Right lobe of liver (tissue), 6 donors: ENCODE results near the gene IL13RA1. TPM values are rescaled to one million over a fixed set of nuclear protein-coding genes. Genes with fewer than 3 reads are reported as not detected.

ENCODE experiments used
- ATAC-seq, 4 donors: fragments of 200-7000 bp; cut with Tn5 transposase; one replicate each; pipeline ENCODE4 v1.9.1; 2020; ENCODE audit warnings: mild to moderate bottlenecking in 4 of 4, moderate library complexity in 4 of 4
- DNase-seq, 3 donors: peaks; one replicate each; pipeline ENCODE4 v3.0.0-alpha.2; 2020
- H3K27ac ChIP-seq, 3 donors: fragments of 200-600 bp; one replicate each; pipeline ENCODE4 v1.8.0; 2022
- H3K27me3 ChIP-seq, 2 donors: fragments of 200-600 bp; one replicate each; pipeline ENCODE4 v1.8.0; 2022
- H3K36me3 ChIP-seq, 4 donors: fragments of 200-600 bp; sonication (generic) in 1 of 4; one replicate each; pipeline versions ENCODE4 v1.5.1 to v1.8.0; 2017 to 2022; ENCODE audit warnings: control low read depth in 1 of 4
- H3K4me1 ChIP-seq, 4 donors: fragments of 200-600 bp; sonication (generic) in 1 of 4; one replicate each; pipeline versions ENCODE4 v1.5.1 to v1.8.0; 2017 to 2022; ENCODE audit warnings: control low read depth in 1 of 4
- H3K4me3 ChIP-seq, 3 donors: fragments of 200-600 bp; one replicate each; pipeline ENCODE4 v1.8.0; 2022
- H3K9me3 ChIP-seq, 4 donors: fragments of 200-600 bp; sonication (generic) in 1 of 4; one replicate each; pipeline versions ENCODE4 v1.5.1 to v1.8.0; 2017 to 2022; ENCODE audit warnings: control low read depth in 1 of 4
- POLR2A ChIP-seq: fragments of 450-650 bp; IDR thresholded peaks from one replicate; pipeline ENCODE4 v1.6.1; 2017; ENCODE audit warnings: antibody characterized with exemption, mild to moderate bottlenecking
- WGBS: methylation state at CpG from one replicate; pipeline ENCODE4 v1.1.6; 2018; ENCODE audit warnings: low coverage, low lambda C conversion rate; ENCODE audit not compliant: insufficient coverage; ENCODE audit errors: missing lambda C conversion rate; 5-methylcytosine and 5-hydroxymethylcytosine counted together
- intact Hi-C, 2 donors: fragments of 100-400 bp; cut with DNase I; formaldehyde crosslinking; loops; one replicate each; pipeline versions ENCODE4 v1.11.2 to v1.14.1; 2022
- total RNA-seq, 6 experiments: library from RNA; depleted of rRNA in 2 of 6; stranded (reverse); fragments of >200 nt in 2 of 6; fragmentation: NEBNext Ultra II Directional in 3 of 6; extraction: Animal tissue kit (Norgen Biotek cat#: 25700) in 3 of 6; gene quantifications; one replicate each; pipeline versions ENCODE4 v1.1.0 to v1.2.4, GENCODE V29; 2016 to 2023
- TF ChIP-seq, protein P1 (sequence below), 4 donors: fragments of 200-600 bp in 3 of 4; fragments of 450-650 bp in 1 of 4; IDR thresholded peaks; one replicate each; pipeline versions ENCODE4 v1.5.1 to v1.8.0; 2016 to 2022; ENCODE audit warnings: antibody characterized with exemption in 4 of 4, mild to moderate bottlenecking in 2 of 4
- donor health status: DM: no; HTN: yes; CAD: no.
- donor health status: DM: no; HTN: no; CAD: no.
- donor health status: DM: no; HTN: no; CAD: no.
- donor health status: DM: no; HTN: yes; CAD: no.
- donor health status: DM: no; HTN: yes; CAD: no.

The IL13RA1 gene
- total RNA-seq, 6 experiments from 2014 or later: 54.6 to 115 (median 74.7) TPM

- peaks cover 0 to 5% (median 0%) of the 10 kb centered on the region in 4 donors for H3K4me1 ChIP-seq
- WGBS: 54% methylated on average over 4 of the region's 4 CpGs
- ATAC-seq (no peak), DNase-seq (no peak)
- intact Hi-C loops: no loop called here
- H3K27ac ChIP-seq: no peak overlapping the region
- no peaks in the 10 kb centered on the region for H3K9me3 ChIP-seq
- H3K4me3 ChIP-seq: no peak overlapping the region
- TF ChIP-seq POLR2A: no peak
- TF ChIP-seq, protein P1, sequence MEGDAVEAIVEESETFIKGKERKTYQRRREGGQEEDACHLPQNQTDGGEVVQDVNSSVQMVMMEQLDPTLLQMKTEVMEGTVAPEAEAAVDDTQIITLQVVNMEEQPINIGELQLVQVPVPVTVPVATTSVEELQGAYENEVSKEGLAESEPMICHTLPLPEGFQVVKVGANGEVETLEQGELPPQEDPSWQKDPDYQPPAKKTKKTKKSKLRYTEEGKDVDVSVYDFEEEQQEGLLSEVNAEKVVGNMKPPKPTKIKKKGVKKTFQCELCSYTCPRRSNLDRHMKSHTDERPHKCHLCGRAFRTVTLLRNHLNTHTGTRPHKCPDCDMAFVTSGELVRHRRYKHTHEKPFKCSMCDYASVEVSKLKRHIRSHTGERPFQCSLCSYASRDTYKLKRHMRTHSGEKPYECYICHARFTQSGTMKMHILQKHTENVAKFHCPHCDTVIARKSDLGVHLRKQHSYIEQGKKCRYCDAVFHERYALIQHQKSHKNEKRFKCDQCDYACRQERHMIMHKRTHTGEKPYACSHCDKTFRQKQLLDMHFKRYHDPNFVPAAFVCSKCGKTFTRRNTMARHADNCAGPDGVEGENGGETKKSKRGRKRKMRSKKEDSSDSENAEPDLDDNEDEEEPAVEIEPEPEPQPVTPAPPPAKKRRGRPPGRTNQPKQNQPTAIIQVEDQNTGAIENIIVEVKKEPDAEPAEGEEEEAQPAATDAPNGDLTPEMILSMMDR (IDR thresholded peaks at IDR 0.05): no peak
- H3K36me3 ChIP-seq: peaks cover 0 to 14% (median 2%) of the 10 kb centered on the region in 4 donors
- no peaks in the 10 kb centered on the region for H3K27me3 ChIP-seq
These were observed 36.7 kb downstream of the IL13RA1 start for GRCh38 chrX:118764122-118764521.

DNA sequence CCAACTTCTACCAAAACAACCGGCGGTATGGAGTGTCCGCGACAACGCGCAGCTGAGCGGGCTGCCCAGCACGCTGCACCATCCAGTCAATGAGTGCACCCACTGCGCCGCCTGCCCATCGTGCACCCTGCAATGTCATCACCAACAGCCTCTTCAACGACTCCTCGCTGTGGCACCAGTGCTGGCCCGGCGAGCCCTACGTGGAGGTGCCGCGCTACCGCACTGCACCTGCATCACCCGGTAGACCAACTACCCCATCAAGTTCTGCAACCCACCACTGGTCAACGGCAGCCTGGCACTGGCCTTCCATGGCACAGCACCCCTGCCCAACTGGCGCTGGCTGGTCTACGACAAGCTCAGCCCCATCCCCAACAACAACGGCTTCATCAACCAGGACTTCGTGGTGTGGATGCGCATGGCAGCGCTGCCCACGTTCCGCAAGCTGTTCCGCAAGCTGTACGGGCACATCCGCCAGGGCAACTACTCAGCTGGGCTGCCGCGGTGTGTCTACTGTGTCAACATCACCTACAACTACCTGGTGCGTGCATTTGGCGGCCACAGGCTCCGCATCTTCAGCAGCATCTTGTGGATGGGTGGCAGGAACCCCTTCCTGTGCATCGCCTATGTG lies 42.8 kb downstream of the IL13RA1 start:
- peak in 1 of 4 donors; percentile 34 for ATAC-seq
- no peaks in the 10 kb centered on the region for H3K27me3 ChIP-seq
- H3K9me3 ChIP-seq: no peaks in the 10 kb centered on the region
- DNase-seq: no peak
- intact Hi-C loops: no loop called here
- no peak overlapping the region for H3K4me3 ChIP-seq
- TF ChIP-seq POLR2A: no peak
- TF ChIP-seq, protein P1 (IDR thresholded peaks at IDR 0.05): no peak
- no peaks in the 10 kb centered on the region for H3K4me1 ChIP-seq
- no CpG with 5 or more reads among the region's 38 CpGs for WGBS
- peaks cover 0 to 13% (median 5%) of the 10 kb centered on the region in 4 donors for H3K36me3 ChIP-seq
- H3K27ac ChIP-seq: no peak overlapping the region

- ATAC-seq (no peak), DNase-seq (no peak)
- WGBS: 83% methylated on average over 4 of the region's 4 CpGs
- Histone ChIP-seq H3K27me3 (no peaks in the 10 kb centered on the region), H3K4me3 (no peak overlapping the region), H3K4me1 (no peaks in the 10 kb centered on the region), H3K9me3 (no peaks in the 10 kb centered on the region), H3K27ac (no peak overlapping the region), H3K36me3 (peaks cover 0 to 13% (median 5%) of the 10 kb centered on the region in 4 donors)
- intact Hi-C loops: no loop called here
- TF ChIP-seq, protein P1 (IDR thresholded peaks at IDR 0.05): no peak
- no peak for TF ChIP-seq POLR2A
These were observed 44.6 kb downstream of the IL13RA1 start for GRCh38 chrX:118772051-118772450.

DNA sequence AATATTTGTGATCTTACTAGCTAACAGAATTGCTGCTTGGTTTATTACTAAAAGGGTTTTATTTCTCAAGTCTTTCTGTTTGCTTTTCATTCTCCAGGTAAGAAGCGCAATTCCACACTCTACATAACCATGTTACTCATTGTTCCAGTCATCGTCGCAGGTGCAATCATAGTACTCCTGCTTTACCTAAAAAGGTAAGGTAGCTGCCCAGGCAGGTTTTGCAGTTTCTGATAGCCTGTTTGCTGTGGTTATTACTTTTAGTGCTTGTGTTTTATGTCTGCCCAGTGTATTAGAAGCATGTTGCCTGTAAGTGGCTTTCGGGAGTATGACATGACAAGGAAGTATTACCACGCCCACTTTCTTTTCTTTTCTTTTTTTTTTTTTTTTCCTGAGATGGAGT lies 46.4 kb downstream of the IL13RA1 start:
- 81% methylated on average over 5 of the region's 5 CpGs for WGBS
- ATAC-seq: no peak
- H3K27ac ChIP-seq: no peak overlapping the region

More for the DNA sequence above, 46.4 kb downstream of the IL13RA1 start:
- Histone ChIP-seq H3K4me1 (no peaks in the 10 kb centered on the region), H3K4me3 (no peak overlapping the region), H3K9me3 (no peaks in the 10 kb centered on the region), H3K27me3 (no peaks in the 10 kb centered on the region), H3K36me3 (peaks cover 0 to 9% (median 2%) of the 10 kb centered on the region in 4 donors)
- intact Hi-C loops: no loop called here
- DNase-seq: no peak
- TF ChIP-seq, protein P1 (IDR thresholded peaks at IDR 0.05): no peak
- TF ChIP-seq POLR2A: no peak
